Cerebellar cortex (tissue), 1 donor: ENCODE data around the gene CFAP45.

Experiments
- DNase-seq: peaks from one replicate; pipeline ENCODE4 v3.0.0-alpha.2; 2015; ENCODE audit warnings: low spot score

CFAP45 gene

DNA sequence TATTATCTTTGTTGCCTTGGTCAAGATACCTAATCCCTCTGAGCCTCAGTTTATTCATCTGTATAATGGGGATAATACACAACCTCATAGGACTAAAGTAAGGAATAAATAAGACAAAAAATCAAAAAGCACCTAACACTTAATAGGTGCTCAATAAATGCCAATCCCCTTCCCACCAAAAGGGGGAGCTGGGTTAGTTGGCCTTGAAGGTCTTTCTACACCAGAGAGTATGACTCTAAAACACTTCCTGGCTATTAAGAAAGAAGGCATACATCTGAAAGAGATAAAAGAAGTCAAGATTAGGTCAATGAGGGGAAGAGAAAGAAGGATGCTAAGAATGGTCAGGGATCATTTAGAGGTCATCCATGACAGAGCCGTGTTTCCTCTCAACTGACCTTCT lies 48.6 kb downstream of the CFAP45 start:
- DNase-seq, result no peak

DNA sequence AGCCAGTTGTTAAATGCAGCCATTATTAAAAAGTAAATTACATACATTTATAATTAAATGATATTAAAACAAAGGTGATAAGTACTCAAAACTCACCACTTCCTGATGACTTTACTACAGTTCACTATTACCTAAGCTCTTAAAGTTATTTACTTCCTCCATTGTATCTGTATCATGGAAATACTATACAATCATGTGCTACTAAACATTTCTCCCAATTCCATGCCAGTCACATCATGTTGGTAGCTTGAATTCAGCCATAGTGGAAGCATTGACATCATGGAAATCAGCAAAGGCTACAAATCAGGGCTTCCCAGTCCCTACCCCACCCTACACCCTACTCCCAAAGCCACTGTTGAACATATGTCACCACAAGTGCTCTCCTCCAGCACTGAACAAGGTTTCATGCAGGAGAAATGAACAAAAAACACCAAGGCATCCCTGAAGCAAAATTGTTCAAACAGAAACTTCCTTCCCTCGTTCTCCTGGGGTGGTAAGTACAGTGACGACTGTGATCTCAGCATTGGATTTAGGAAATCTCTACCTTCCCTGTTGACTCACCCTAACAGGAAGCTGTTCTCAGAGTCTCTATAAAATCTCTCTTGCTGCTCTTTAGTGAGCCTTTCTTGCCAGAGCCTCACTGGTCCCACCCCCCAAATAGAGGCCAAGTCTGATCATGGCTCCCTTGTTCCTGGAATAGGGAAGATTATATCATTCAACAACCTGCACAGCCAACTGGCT lies 50.2 kb downstream of the CFAP45 start:
- DNase-seq, result no peak

DNA sequence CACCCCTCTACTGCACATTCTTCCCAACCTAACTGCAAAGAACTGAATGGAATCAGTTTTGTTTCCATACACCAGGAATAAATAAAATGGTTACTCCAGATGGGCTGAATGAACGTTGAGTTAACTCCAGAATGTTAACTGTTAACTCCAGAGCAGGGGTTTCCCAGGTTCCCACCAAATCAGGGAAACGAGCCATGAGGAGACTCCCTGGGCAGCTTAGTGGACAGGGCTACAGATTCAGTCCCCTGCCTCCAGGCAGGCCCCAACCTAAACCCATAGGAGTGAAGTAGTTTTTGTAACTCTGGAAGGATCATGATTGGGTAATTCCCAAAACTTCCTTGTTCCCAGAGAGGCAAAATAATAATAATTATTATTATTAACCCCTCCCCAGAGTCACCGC lies 51.6 kb downstream of the CFAP45 start:
- no peak for DNase-seq

DNA sequence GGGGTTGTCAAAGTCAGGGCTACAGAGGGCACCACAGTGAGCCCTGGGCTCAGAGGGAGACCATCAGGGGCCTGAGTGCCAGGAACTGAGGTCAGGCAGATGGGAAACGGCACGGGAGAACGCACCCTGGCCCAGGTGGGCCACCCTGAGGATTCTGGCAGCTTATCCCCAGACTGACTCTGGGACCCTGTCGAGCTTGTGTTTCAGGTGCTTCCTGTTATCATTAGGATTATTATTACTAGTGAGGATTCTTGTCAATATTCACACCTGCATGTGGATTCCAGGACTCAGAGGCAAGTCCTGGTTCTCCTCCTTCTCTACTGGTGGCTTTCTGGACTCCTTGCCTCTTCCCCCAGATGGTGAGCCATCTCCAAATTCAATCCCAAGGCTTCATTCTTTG lies 52.7 kb downstream of the CFAP45 start:
- DNase-seq, result no peak

DNA sequence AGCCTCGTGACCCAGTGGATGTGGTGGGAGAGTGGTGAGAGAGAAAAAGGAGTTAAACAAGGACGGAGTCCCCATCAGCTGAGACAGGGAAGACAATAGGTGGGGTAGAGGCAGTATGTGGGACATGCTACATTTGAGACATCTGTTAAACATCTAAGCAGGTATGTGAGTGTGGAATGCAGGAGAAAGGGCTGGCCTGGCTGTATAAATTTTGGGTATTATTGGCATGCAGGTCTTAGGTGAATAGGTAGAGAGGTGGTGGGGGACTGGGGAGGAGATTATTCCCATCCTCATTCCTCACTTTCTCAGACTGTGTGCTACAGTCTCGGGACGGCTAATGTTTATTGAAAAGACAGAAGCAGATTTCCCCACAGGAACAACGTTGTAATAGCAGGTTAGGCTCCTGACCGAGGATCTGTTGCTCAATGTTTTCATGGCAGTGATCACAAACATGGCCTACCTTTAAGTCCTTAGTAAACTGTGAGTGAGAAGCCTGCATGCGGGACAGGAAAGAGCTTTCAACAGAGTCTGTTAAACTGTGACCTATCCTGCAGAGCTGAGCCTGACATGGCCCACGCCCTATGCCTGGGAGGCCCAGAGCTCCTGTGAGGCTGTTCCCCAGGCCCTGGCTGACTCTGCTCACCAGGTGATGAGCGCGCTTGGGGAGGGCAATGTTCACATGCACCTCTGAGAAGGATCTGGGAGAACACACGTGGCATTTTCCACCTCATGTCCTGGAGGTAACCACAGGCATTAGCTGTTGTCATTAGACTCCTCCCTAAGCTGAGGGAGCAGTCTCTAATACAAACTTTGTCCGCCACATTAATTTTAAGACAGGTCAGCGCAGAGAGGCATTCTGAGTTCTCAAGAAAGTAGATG lies 54.0 kb downstream of the CFAP45 start:
- DNase-seq, result no peak

DNA sequence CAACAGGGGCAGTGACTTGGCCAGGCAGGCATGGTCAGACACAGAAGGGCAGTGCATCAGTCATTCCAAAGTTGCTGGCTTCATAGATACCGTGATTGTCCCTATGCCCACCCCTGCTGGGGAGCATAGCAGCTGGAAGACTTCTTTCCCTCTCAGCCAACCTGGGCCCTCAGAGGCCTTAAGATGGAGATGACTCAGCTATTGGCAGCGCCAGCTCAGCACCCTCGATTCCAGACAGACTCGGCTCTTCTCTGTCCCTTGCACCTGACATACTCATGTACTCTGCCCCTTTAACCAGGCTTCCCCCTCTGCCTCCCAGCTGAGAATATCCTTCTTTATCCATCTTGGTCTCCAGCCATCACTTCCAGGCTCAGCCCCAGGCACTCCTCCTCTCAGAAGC lies 56.5 kb downstream of the CFAP45 start:
- DNase-seq, result no peak

DNA sequence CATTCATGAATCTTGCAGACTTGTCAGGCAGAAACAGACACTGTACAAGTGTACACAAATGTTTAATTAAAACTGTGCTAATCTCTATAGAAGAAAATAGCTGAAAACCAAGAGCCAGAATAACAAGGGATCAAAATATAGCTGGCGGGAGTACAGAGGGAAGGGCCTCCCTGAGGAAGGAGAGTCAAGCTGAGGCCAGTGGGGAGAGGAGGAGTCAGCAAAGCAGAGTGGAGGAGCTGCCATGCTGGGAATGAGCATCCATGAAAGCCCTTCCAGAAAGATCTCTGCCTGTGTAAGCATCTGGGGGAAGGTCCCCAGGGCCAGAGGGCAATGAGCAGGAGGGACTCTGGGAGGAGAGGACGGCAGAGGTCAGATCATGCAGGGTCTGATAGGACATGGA lies 58.2 kb downstream of the CFAP45 start:
- DNase-seq, result no peak

DNA sequence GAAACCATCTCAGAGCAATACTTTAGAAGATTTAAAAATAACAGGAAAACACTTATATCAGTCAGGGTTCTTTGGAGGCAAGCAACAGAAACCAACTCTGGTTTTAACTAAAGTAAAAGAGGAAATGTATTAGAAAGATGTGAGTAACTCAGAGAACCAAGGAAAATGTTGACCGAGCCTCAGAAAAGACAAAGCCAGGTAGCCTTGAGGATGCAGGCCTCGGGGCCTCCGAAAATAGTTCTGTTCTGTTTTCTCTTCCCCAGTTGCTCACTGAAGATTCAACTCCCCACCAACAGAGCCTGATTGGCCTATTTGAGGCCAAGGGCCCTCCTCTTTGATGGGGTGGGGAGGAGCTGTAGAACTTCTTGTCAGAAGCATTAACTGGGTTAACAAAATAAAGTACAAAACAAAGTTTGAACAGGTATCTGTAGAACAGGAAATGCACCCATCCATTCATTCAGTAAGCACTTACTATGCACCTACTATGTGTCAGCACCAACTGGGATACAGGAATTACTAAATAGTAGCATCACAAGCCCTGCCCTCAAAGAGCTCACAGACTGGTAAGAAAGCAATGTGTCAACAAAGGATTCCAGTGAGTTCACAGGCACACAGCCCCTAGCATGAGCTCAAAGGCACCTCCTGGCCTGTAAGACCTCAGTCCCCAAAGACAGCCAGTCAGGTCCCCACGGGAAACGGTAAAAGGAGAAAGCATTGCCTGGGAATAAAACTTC lies 60.7 kb downstream of the CFAP45 start:
- DNase-seq, result no peak

DNA sequence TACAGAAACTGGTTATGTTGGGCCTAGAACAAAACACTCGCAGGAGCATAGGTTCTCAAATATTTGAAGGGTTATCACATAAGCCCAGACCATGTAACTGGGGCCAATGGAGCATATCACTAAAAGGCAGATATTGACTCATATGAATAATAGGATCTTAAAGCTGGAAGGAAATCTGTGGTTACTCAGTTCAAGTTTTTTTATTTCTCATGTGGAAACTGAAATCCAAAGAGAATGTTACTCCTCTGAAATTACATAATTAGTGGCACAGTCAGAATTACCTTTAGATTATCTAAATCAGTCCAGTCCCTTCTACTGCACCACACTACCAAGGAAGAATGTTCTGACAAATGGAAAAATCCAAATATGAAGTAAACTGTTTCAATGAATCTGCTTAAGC lies 61.2 kb downstream of the CFAP45 start:
- DNase-seq, result no peak

DNA sequence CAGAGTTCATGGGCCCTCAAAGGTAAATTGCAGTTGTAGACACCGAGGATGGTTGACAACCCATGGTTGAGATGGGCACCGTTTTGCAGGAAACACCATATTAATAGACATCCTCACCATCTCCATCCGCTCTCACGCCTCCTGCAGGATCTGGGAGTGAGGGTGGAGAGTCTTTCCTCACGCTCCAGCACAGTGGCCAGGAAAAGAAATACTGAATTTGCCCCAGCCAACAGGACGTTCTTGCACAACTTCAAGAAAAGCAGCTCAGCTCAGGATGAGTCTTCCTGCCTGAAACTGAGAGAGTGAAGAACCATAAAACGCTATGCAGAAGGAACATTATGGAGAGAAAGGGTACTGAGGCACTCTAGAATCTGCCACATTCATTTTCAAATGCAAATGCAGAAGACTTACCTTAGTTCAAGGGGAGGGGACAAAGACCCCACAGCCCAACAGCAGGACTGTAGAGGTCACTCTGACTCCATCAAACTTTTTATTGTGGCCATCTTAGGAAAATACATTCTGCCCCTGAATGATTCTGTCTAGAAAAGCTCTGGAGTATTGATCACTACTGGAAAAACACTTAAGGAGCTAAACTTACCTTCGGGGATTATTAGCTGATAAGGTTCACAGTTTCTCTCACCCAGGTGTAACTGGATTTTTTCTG lies 64.0 kb downstream of the CFAP45 start:
- no peak for DNase-seq

DNA sequence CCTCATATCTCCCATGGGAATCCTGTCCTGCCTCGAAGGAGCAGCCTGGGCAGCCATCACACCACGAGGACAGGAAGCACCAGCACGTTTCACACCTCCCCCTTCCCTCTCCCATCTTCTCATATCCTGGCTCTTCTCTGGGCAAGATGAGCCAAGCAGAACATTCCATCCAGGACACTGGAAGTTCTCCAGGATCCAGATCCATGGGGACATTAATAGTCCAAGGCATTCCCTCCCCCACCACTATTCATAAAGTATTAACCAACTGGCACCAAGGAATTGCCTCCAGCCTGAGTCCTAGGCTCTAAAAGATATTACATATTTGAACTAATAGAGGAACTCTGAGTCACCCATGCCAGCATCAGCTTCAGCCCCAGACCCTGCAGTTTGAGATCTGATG lies 64.6 kb downstream of the CFAP45 start:
- DNase-seq, result no peak

DNA sequence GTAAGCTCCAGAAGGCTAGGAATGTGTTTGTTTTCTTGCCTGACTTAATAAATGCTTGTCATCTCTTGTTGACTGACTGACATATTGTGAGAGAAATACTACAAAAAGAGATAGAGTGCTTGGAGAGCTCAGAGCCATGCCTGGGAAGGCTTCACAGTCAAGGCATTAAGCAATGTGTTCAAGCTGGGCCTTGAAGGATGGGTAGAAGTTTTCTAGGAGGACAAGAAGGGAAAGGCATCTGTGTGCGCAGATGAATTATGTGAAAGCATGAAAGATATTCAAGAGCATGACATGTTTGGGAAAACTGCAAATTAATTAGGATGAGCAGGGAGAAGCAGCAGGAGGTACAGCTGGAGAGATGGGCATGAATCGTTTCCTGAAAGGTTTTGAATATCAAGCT lies 67.7 kb downstream of the CFAP45 start:
- no peak for DNase-seq

DNA sequence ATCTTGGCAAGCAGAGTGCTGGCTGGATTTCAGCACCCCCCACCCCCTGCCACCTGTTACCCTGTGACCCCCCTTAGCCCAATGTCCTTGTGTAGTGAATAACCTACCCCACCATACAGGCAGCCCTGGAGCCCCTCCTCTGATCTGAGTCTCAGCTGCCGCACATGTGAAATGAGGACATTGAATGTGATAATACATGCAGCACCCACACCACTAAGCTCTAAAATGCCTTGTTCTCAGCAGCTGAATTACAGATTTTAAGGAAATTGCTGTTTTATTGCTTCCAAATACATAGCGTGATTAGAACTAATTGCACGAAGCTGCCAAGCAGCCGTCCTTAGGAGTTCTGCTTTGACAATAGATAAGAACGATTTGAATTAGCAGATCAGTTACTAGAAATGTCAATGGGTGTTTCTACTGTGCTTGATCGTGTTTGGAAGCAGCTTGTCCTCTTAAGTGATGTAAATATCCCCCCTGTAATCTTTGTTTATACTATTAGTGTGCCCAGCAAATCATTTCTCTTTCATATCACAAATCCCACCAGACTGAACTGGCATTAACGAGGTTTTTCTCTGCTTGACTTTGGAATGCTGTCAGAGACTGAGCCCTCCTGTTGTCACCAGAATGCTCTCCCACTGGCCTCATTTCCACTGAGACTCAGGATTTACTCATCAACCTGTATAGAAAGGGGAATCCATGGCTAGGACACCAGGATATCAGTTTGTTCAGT lies 68.4 kb downstream of the CFAP45 start:
- peak; percentile 16 for DNase-seq

DNA sequence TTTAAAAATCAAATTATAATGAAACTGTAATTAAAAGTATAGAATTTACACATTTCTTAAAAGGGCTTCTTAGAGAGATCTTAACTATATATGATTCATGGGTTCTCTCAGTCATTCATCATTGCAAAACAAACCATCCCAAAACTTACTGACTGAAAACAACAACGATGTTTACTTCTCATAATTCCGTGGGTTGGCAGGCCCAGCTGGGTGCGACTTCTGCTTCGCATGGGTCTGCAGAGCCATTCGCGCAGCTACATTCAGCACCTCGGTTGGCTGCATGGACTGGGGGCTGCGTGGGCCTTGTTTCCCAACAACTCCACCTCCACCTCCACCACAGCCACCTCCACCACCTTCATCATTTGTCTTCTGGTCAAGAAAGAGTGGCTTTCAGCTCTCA lies 69.2 kb downstream of the CFAP45 start:
- DNase-seq, result no peak

DNA sequence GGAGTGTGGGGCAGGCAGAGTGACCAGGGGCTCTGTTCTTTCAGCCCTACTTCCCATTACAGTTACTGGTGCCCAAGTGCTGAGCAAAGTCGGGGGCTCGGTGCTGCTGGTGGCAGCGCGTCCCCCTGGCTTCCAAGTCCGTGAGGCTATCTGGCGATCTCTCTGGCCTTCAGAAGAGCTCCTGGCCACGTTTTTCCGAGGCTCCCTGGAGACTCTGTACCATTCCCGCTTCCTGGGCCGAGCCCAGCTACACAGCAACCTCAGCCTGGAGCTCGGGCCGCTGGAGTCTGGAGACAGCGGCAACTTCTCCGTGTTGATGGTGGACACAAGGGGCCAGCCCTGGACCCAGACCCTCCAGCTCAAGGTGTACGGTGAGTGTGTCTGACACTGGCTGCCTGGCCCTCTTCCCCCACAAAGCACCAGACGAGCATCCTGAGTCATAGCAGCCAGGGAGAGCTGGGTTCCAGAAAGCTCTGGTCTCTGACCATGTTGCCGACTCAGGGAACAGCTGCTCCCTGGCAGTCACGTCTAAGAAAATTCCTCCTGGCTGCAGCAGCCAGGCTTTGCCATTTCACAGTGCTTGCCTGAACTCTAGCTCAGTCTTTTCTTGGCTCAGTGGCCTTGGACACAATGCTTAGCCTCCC lies 70.0 kb downstream of the CFAP45 start:
- DNase-seq, result no peak

DNA sequence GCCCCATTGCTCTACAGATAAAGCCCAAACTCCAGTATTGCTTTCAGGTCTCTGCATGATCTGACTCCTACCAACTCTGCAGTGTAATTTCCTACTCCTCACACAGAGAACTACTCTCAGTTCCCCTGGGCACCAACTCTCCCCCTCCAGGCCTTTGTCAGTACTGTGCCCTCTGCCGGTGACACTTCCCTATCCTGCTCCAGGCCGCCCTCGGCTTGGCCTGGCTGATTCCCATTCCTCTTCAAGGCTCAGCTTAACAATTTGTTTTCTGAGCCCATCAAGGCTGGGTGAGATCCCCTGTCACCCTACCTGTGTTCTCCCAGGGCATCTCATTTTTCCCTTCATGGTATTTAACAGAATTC lies 70.7 kb downstream of the CFAP45 start:
- DNase-seq, result peak; percentile 12

DNA sequence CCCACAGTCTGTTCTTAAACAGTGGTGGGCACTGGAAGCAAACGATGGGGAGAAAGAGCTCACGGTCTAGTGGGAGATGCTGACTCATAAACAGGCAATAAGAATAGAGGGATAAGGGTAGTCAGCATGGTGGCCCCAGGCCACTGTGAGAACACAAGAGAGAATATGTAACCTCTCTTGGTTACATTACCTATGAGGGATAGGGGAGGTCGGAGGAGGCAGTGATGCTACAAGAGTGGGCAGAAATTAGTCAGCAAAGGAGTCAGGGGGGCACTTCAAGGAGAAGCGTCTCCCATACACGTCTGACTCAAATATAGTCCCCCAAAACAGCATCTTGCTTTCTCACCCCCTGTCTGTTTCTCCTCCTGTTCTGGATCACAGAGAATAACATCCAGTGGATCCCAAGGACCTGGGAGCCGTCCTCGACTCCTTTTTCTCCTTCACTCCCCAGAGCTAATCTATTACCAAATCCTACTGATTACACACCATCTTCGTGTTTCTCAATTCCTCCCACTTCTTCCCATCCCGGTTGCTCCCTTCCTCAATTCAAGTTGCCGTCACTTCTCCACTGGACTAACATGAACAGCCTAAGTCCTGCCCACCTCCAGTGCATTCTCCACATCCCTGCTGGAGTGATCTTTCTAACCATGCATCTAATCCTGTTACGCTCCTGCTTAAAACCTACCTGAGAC lies 71.2 kb downstream of the CFAP45 start:
- DNase-seq, result no peak

DNA sequence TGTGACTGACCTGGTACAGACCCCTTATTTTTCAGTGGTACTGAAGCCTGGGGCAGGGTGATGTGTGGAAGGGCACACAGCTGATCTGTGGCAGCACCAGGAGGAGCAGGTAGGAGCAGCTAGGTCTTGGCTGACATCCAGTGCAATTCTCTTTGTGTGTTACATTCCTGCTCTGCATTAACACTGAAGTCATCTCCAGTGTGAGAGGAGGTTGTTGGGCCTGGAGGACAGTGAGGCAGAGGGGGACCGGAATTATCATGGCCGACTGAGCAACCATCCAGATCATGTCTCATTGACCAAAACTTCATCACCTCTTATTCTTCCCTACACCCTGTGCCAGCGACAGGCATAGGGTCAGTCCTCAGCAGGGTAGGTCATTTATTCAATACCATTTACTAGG lies 71.8 kb downstream of the CFAP45 start:
- no peak for DNase-seq

DNA sequence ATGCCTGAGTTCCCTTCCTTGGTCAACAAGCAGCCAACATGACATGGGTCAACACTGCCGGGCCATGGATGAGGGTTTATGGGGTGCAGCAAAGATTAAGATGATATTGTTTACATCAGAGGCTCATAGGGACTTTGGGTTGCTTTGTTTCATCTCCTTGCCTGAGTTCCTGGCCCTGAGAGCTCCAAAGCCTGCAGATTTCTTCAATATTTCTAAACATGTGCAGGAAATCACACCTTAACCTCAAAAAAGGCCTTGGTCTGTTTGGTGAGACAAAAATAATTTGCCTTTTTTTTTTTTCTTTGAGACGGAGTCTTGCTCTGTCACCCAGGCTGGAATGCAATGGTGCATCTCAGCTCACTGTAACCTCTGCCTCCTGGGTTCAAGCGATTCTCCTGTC lies 72.4 kb downstream of the CFAP45 start:
- DNase-seq, result no peak

DNA sequence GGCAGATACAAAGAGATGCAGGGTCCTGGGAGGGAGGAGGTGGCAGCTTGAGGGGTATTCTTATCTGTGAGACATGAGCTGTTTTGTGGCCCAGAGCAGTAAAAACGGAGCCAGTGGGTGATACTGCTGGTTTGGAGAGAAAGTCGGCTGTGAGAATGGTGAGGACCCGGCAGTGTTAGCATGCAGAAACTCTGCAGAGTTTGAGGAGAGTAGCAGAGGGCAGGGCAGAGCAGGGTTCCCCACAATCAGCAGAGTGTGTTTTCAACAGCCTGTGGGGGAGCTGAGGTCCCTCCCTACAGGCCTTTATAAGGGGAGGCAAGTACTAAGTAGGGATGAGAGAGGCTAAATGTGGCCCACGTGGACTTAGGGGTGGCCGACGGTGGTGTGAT lies 72.9 kb downstream of the CFAP45 start:
- DNase-seq, result no peak
